Activated CD8-positive, alpha-beta memory T cell treated with anti-CD3 and anti-CD28 coated beads for 48 hours (primary cell): Measurements from ENCODE around the gene TUBD1.
"Not testable (repeated sequence)": the region's sequence is repeated elsewhere in the genome, so short reads cannot be mapped to it uniquely, and the experiment has no call there.

Source experiments
- DNase-seq, 3 experiments: peaks; one replicate each; pipeline ENCODE4 v3.0.0-alpha.2; 2020; ENCODE audit warnings: low read depth in 2 of 3, low spot score in 2 of 3

Gene TUBD1

DNA sequence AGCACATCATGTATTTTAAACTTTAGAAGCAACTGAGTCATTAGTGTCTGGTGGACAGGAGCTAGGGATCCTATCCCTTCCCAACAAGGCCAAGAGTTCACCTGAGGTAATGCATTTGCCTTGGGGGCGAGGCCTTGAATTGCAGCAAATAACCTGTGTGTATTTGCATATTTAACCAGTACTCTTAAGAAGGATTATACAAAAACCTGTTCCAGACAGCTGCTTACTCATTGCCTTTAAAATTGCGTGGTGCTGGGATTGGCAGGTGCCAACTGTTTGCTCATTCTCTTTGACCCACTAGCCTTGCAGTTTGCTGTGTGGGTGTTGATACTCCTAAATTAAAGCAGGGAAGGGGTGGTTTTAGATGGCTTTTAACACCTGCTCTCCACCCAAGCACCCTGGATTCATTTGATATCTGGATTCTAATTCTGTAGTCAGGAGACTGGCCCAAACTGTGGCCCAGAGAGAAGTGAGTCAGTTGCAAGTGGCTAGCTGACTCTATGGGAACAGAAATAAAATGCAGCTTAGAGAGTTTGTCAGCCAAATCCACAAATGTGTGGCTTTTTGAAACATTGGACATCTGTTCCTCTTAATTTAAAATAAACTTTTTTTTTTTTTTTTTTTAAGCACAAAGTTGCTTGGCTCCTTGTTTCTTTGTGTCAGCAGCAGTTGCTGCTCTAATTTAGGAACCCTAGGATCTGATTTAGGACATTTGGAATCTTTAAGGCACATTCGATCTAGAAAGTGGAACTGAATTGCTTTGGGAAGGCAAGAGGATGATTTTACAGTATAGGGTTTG is 46.9 kb downstream of the TUBD1 start:
- DNase-seq = no peak

DNA sequence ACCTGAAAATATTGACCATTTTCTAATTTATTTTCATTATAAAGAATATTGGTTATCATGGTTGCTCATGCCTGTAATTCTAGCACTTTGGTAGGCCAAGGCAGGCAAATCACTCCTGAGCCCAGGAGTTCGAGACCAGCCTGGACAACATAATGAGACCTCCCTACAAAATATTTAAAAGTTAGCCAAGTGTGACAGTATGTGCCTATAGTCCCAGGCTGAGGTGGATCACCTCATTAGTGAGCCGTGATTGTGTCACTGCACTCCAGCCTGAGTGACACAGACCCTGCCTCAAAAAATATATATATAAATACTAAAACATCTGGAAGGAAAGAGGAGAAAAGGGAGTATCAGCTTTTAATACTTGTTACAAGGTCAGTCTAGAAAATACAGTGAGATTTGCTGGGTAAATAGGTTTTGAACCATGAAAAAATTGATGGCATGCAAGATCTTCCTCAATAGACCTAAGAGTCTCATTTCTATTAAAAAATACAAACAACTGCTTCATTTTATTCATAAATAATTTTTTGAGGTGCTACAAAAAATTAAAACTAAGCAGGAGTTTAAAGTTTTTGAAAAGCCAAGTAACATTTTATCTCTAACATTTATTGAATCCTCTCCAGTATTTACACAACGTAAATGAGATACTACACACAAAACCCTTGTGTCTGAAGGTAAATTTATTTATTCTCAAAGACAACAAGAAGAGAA is 47.7 kb downstream of the TUBD1 start:
- DNase-seq = no peak

DNA sequence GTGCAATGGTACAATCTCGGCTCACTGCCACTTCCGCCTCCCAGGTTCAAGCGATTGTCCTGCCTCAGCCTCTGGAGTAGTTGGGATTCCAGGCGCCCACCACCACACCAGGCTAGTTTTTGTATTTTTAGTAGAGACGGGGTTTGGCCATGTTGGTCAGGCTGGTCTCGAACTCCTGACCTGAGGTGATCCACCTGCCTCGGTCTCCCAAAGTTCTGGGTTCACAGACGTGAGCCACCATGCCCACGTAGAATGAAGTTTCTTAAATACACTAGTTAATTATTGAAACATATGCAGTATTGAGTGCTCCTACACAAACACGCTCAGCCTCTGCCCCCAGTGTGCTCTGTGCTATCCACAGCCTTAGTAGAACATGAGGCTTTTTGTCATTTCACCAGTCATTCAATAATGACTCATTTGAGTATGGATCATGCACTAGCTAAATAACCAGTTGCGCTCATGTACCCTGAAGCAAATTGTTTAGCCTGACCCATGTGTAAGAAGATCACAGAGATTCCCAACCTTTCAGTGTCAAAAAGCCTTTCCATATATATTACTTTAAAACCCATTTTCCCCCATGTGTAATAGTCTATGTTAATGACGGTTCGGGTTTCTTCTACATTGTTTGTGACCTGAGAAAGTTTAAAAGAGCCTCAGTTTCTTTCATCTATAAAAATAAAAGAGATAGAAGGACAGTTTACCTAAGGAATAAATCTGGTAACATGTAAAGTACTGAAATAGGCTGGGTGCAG is 49.7 kb downstream of the TUBD1 start:
- DNase-seq = peak in 1 of 3 experiments; percentile 60

DNA sequence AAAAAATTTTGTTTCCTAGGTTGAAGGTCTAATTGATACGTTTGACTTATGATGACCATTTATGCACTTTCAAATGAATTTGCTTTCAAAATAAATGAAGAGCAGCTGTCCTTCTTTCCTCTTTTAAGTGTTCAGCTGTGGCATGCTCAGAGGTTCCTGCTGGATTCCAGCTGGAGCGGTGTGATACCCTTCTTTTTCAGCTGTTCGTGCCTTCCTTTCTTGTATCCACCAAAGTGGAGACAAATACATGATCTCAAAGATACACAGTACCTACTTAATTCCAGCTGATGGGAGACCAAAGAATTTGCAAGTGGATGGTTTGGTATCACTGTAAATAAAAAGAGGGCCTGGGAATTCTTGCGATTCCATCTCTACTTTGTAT is 50.9 kb downstream of the TUBD1 start:
- not testable (repeated sequence) for DNase-seq

DNA sequence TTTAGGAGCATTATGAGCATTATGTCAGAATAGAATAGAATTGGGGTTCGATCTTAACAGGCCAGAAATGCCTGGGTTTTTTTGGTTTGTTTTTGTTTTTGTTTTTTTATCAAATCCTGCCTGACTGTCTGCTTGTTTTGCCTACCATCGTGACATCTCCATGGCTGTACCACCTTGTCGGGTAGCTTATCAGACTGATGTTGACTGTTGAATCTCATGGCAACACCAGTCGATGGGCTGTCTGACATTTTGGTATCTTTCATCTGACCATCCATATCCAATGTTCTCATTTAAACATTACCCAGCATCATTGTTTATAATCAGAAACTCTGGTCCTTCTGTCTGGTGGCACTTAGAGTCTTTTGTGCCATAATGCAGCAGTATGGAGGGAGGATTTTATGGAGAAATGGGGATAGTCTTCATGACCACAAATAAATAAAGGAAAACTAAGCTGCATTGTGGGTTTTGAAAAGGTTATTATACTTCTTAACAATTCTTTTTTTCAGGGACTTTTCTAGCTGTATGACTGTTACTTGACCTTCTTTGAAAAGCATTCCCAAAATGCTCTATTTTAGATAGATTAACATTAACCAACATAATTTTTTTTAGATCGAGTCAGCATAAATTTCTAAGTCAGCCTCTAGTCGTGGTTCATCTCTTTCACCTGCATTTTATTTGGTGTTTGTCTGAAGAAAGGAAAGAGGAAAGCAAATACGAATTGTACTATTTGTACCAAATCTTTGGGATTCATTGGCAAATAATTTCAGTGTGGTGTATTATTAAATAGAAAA is 51.5 kb downstream of the TUBD1 start:
- DNase-seq = not testable (repeated sequence)

DNA sequence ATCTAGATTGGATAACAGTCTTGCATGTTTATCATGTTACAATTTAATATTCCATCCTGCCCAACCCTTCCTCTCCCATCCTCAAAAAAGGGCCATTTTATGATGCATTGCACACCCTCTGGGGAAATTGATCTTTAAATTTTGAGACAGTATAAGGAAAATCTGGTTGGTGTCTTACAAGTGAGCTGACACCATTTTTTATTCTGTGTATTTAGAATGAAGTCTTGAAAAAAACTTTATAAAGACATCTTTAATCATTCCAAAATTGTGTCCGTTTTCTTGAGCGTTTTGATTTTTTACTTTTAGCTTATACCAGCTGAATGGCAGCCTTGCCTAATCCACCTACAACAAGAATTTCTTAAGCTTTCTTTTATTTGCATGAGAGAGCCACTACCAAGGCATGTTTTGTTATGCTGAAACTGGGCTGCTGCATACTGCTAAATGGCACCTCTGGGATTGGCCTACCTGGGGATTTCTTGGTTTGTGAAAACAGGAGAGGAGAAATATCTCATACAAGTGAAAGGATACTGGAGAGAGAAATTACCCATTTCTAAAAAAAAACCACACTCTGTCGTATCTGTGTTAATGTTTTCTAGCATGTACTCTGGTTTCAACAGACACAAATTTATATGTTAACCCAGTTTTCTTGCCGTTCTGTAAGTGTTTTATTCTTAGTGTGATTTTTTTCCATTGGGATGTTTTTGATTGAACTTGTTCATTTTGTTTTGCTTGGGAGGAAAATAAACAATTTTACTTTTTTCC is 52.2 kb downstream of the TUBD1 start:
- DNase-seq = no peak

DNA sequence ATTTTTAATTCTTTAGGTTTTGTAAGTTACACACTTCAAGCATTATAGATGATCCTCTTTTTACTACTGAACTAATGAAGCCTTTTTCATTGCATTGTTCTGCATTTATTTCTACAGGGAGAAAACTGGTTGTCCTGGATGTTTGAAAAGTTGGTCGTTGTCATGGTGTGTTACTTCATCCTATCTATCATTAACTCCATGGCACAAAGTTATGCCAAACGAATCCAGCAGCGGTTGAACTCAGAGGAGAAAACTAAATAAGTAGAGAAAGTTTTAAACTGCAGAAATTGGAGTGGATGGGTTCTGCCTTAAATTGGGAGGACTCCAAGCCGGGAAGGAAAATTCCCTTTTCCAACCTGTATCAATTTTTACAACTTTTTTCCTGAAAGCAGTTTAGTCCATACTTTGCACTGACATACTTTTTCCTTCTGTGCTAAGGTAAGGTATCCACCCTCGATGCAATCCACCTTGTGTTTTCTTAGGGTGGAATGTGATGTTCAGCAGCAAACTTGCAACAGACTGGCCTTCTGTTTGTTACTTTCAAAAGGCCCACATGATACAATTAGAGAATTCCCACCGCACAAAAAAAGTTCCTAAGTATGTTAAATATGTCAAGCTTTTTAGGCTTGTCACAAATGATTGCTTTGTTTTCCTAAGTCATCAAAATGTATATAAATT is 53.0 kb downstream of the TUBD1 start:
- DNase-seq = no peak

DNA sequence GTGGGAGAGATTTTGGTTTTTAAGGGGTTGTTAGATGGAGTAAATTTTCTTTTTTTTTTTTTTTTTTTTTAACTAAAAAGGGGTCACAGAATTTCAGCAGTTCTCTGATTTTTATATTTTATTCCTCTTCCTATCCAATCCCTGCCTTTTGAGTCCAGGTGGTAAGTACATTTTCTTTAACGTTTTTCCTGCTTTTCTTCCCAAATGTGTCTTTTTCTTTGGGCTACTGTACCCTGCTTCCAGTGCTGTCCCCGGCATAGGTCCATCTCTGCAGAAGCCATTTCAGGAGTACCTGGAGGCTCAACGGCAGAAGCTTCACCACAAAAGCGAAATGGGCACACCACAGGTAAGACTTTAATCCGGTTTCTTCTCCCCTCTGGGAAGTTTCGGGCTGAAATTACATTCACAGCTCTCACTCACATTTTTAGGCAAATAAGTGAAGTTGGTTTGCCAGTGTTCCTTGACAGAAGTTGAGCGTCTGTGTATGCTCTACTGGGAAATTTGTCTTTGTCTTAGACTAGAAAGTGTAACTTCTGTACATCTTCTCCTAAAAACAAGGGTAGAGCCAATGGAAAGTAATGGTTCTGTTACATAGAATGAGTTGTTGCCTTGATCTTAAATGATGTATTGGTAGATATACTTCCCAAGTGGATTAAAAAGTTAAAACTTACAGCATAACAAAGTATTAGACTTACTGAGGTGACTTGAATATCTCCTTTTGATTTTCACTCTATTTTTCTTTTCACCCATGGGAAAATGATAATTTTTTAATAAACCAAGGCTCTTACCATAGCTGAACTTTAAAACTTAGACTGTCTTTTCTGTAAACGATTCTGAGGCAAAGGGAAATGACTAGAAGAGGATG is 54.5 kb downstream of the TUBD1 start:
- no peak for DNase-seq

DNA sequence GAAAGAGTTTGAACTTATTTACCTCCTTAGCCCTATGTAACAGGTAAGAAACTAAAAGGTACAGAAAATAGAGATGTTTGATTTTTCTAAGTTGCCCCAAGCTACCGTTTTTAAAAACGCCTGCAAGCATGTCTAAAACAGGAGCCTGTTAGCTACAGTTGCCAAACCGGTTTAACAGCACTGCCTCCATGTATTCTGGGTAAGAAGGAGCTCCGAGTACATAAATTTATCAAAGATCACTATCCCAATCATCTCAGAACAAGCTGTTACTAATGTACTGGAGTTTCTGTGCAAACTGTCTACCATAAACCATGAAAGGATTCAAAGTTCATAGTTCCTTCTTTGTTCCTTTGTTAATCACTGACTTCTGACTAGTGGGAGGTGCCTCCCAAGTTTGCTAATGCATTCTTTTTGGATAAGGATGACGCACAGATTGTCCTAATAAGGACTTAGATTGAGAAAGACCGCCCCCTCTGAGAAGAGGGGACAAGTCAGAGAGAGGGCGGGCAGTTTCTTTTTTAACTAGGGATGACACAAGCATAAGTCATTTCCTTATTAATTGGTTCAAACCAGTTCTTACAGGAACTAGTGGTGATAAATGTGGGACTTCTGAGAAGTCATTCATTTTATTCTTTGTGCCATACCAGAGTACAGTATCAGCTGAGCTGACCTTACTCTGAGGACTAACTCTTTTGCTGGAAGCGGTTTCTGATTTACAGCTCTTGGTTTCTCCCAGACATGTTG is 55.3 kb downstream of the TUBD1 start:
- no peak for DNase-seq

DNA sequence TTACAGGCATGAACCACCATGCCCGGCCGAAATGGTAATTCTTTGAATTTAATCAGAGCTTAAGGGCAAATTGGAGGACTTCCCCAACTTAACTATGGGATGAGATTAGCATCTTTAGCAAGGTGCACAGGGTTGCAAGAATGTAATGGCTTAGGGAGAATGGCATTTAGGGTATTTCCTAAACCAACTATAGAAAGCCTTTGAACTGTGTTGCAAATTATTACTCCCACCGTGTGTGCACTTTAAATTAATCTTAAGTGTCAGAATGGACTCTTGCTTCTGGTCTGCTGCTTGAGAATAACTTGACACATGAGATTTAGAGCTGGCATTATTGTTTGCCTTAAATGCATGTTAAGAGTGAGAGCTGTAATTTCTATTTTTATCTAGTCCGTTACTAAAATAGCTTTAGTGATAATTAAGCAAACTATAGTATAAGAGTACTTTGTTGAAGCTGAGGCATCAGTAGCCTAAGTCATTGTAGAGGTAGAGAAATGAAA is 59.8 kb downstream of the TUBD1 start:
- no peak for DNase-seq

DNA sequence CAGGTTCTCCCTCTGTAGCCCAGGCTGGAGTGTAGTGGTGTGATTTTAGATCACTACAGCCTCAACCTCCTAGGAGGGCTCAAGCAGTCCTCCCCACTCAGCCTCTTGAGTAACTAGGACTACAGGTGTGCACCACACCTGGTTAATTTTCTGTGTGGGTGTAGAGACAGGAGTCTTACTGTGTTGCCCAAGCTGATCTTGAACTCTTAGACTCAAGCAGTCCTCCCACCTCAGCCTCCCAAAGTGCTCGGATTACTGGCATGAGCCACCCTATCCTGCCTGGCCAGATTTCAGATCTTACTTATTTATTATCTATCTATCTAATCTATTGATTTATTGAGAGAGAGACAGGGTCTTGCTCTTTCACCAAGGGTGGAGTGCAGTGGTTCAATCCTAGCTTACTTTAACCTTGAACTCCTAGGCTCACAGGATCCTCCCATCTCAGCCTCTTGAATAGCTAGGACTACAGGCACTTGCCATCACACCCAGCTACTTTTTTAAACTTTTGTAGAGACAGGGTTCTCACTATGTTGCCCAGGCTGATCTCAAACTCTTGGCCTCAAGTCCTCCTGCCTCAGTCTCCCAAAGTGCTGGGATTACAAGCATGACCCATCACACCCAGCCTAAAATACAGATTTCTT is 61.8 kb downstream of the TUBD1 start:
- DNase-seq = no peak

DNA sequence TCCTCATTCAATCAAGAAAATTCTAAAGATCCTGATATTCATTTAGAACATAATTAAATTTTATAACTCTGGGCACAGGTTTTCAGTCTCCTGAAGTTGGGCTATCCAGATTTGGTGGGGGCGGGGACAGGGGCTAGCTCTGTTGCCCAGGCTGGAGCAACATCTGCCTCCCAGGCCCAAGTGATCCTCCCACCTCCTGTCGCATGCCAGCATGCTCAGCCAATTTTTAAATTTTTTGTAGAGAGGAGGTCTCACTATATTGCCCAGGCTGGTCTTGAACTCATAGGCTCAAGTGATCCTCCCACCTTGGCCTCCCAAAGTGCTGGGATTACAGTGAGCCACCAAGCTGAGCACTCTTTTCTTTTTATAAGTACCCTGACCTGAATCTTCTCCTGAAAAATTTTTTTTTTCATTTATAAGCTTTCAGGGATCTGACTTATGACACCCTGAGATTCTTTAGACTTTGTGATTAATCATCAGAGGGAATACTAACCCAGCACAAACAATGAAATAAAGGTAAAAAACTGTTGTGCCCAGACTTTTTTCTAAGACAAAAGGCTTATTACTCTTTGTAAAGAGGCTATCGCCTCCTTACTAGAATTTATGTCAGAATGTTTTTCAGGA is 62.6 kb downstream of the TUBD1 start:
- no peak for DNase-seq

DNA sequence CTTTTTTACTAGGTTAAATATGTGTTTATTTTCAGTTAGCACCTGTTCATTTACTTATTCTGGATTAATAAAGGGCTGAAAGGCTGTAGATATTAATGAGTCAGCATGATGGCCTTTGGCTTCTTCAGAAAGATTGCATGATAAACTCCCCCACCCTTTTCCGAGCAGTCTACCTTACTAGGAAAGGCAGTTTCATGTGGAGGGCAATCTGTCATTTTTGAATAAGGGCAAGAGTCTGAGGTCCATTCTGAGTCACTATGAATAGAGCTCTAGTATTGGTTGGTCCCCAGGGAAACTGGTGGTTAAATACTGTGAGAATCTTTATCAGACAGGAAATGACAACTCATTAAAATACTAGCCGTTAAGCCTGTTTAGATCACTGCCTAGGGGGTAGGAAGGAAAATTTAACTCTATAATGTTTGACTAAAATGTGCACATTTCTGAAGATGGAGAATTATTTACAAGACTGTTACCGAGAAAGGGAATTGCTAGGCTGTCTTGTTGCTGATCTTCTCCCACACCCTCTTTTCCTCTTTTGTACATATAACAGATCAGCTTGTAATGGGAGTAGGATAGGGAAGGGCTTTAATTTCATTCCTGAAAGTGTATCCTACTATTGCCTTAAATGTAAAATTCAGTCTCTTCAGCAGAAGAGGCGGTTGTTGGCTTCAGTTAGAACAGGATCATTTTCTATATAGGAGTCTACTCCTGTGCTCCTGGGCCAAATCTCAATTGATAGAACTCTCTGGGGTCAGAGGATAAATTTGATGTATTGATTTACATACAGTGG is 63.3 kb downstream of the TUBD1 start:
- DNase-seq = no peak

DNA sequence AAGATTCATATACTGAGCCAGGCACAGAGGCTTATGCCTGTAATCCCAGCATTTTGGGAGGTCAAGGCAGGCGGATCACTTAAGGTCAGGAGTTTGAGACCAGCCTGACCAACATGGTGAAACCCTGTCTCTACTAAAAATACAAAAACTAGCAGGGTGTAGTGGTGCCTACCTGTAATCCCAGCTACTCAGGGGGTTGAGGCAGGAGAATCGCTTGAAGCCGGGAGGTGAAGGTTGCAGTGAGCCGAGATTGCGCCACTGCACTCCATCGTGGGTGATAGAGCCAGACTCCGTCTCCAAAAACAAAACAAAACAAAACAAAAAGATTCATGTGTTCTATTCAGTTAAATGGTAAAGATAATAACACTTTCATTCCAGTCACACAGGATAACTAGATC is 63.9 kb downstream of the TUBD1 start:
- DNase-seq = not testable (repeated sequence)

DNA sequence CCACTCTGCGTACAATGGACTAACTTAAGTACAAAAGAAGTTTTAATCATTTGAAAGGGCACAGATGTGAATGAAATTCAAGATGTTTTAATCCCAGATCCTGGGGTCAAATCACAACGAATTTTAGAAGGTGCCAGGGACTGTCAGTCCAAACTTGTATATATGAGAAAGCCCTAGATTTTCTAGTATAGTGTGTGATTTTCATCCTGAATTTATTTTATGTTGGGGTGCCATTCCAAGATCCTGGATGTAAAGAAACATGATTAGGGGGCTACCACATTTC is 64.3 kb downstream of the TUBD1 start:
- no peak for DNase-seq

DNA sequence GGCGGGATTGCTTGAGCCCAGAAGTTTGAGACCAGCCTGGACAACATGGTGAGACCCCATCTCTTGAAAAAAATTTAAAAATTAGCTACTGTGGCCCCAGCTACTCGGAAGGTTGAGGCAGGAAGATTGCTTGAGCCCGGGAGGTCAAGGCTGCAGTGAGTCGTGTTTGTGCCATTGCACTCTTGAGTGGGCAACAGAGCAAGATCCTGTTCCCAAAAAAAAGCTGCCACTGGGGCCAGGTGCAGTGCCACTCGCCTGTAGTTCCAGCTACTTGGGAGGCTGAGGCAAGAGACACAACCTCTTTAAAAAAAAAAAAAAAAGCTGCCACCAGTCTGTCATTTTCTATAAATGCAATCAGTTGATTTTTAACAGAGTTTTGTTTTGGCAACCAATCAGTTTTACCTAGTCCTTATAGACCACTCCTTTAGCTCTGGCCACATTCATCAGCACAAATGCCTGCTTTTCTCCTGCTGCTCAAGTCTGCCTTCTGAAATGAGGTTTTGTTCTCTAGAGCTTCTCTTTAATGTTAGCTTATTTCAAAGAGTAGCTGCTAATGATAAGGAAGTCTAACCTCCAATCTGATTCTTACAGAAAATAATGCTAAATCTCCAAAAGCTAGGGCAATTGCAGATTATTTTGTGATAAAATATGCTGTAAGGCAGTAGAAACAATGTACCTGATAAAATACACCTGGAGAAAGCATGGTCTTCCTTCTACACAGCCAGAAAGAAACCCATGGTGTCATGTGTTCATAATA is 64.8 kb downstream of the TUBD1 start:
- no peak for DNase-seq
